Tibial artery (tissue), 4 donors: ENCODE results near the gene EDIL3.

ENCODE experiments used
- DNase-seq, 2 donors: peaks; one replicate each; pipeline ENCODE4 v3.0.0-alpha.2; 2019
- H3K27ac ChIP-seq, 2 donors: fragments of 200-600 bp; sonication (generic) in 1 of 2; 1 replicate in 1 of 2; 2 replicates in 1 of 2; pipeline ENCODE4 v1.5.1; 2018 to 2019; ENCODE audit warnings: mild to moderate bottlenecking in 1 of 2
- H3K27me3 ChIP-seq, 2 donors: fragments of 200-600 bp; sonication (generic) in 1 of 2; one replicate each; pipeline versions ENCODE4 v1.5.1 to v1.6.0; 2016 to 2019
- H3K36me3 ChIP-seq, 3 donors: fragments of 200-600 bp; sonication (generic) in 2 of 3; one replicate each; pipeline ENCODE4 v1.5.1; 2016 to 2019; ENCODE audit warnings: mild to moderate bottlenecking in 2 of 3
- H3K4me1 ChIP-seq, 4 donors: fragments of 200-600 bp; sonication (generic) in 2 of 4; 1 replicate in 3 of 4; 2 replicates in 1 of 4; pipeline ENCODE4 v1.5.1; 2016 to 2019
- H3K4me3 ChIP-seq, 2 donors: fragments of 200-600 bp; sonication (generic) in 1 of 2; 1 replicate in 1 of 2; 2 replicates in 1 of 2; pipeline ENCODE4 v1.5.1; 2018 to 2019; ENCODE audit warnings: mild to moderate bottlenecking in 2 of 2
- H3K9me3 ChIP-seq, 3 donors: fragments of 200-600 bp; sonication (generic) in 1 of 3; one replicate each; pipeline ENCODE4 v1.5.1; 2016 to 2019
- CTCF ChIP-seq, 2 experiments: fragments of 200-600 bp in 1 of 2; fragments of 450-650 bp in 1 of 2; IDR thresholded peaks; one replicate each; pipeline ENCODE4 v1.5.1; 2017 to 2019; ENCODE audit warnings: antibody characterized with exemption in 2 of 2, mild to moderate bottlenecking in 1 of 2, moderate library complexity in 1 of 2
- intact Hi-C: fragments of 100-400 bp; cut with DNase I; formaldehyde crosslinking; loops from one replicate; pipeline ENCODE4 v1.15.0; 2023; ENCODE audit warnings: low total_unique reads

The EDIL3 gene

GRCh38 chr5:84376346-84376745 lies 8.3 kb downstream of the EDIL3 start:
- peaks cover 0 to 97% (median 21%) of the 10 kb centered on the region in 4 donors for H3K4me1 ChIP-seq
- intact Hi-C loops: no loop called here
- H3K27ac ChIP-seq: peak overlapping the region; percentile 13 to 98
- no peak for TF ChIP-seq CTCF (IDR thresholded peaks at IDR 0.05)
- no peak overlapping the region for H3K4me3 ChIP-seq
- H3K27me3 ChIP-seq: no peaks in the 10 kb centered on the region
- no peak for DNase-seq
- no peaks in the 10 kb centered on the region for H3K36me3 ChIP-seq
- H3K9me3 ChIP-seq: no peaks in the 10 kb centered on the region

- intact Hi-C loops: no loop called here
- TF ChIP-seq CTCF (IDR thresholded peaks at IDR 0.05): no peak
- Histone ChIP-seq H3K27me3 (no peaks in the 10 kb centered on the region), H3K4me1 (peaks cover 0 to 90% (median 14%) of the 10 kb centered on the region in 4 donors), H3K27ac (peak overlapping the region in 1 of 2 donors; percentile 2), H3K4me3 (no peak overlapping the region), H3K36me3 (no peaks in the 10 kb centered on the region), H3K9me3 (no peaks in the 10 kb centered on the region)
- no peak for DNase-seq
Measured at GRCh38 chr5:84374568-84374967, 10.1 kb downstream of the EDIL3 start.

- Histone ChIP-seq H3K27ac (no peak overlapping the region), H3K27me3 (no peaks in the 10 kb centered on the region), H3K36me3 (no peaks in the 10 kb centered on the region), H3K4me1 (peaks cover 0 to 79% (median 7%) of the 10 kb centered on the region in 4 donors), H3K9me3 (no peaks in the 10 kb centered on the region), H3K4me3 (no peak overlapping the region)
- no peak for DNase-seq
- intact Hi-C loops: no loop called here
- no peak for TF ChIP-seq CTCF (IDR thresholded peaks at IDR 0.05)
Measured at GRCh38 chr5:84373506-84373905, 11.2 kb downstream of the EDIL3 start.

GRCh38 chr5:84372066-84372695 lies 12.5 kb downstream of the EDIL3 start:
- Histone ChIP-seq H3K4me3 (peak overlapping the region; percentile 1 to 27), H3K27ac (peak overlapping the region; percentile 10 to 60), H3K4me1 (peaks cover 0 to 70% (median 7%) of the 10 kb centered on the region in 4 donors), H3K9me3 (no peaks in the 10 kb centered on the region), H3K27me3 (no peaks in the 10 kb centered on the region), H3K36me3 (no peaks in the 10 kb centered on the region)
- no peak for TF ChIP-seq CTCF (IDR thresholded peaks at IDR 0.05)
- DNase-seq: no peak
- intact Hi-C loops: no loop called here

- no peak for DNase-seq
- H3K4me3 ChIP-seq: no peak overlapping the region
- no peak overlapping the region for H3K27ac ChIP-seq
- no peaks in the 10 kb centered on the region for H3K27me3 ChIP-seq
- TF ChIP-seq CTCF (IDR thresholded peaks at IDR 0.05): no peak
- peaks cover 0 to 54% (median 5%) of the 10 kb centered on the region in 4 donors for H3K4me1 ChIP-seq
- intact Hi-C loops: no loop called here
- no peaks in the 10 kb centered on the region for H3K9me3 ChIP-seq
- no peaks in the 10 kb centered on the region for H3K36me3 ChIP-seq
Measured at GRCh38 chr5:84370176-84370575, 14.5 kb downstream of the EDIL3 start.
